Mononuclear cell (primary cell): ENCODE measurements around the gene TIMM8A. TPM values are rescaled to one million over a fixed set of nuclear protein-coding genes. Genes with fewer than 3 reads are reported as not detected.
"Not testable (repeated sequence)": the region's sequence is repeated elsewhere in the genome, so short reads cannot be mapped to it uniquely, and the experiment has no call there.

ENCODE experiments used
- H3K27me3 ChIP-seq: 2 replicates; pipeline ENCODE4 v1.6.0; 2011; ENCODE audit warnings: low read length, control low read depth; ENCODE audit not compliant: insufficient read depth
- H3K4me1 ChIP-seq: 2 replicates; pipeline ENCODE4 v1.5.1; 2011; ENCODE audit warnings: mild to moderate bottlenecking, low read length, control low read depth; ENCODE audit not compliant: insufficient read depth
- H3K4me3 ChIP-seq: 2 replicates; pipeline ENCODE4 v1.5.1; 2011; ENCODE audit warnings: mild to moderate bottlenecking, low read length, moderate library complexity
- H3K9me3 ChIP-seq: 2 replicates; pipeline ENCODE4 v1.5.1; 2011; ENCODE audit warnings: low read depth, mild to moderate bottlenecking, control low read depth, low read length
- total RNA-seq: library from RNA; depleted of rRNA; stranded (reverse); fragments of >200 nt; gene quantifications from one replicate; pipeline ENCODE4 v1.2.3, GENCODE V29; 2012

The TIMM8A gene
- total RNA-seq, 1 donor: 1.8 TPM

GRCh38 chrX:101370888-101371504 is 22.5 kb upstream of the TIMM8A start:
- no peaks in the 10 kb centered on the region for H3K4me1 ChIP-seq
- no peaks in the 10 kb centered on the region for H3K9me3 ChIP-seq
- no peaks in the 10 kb centered on the region for H3K27me3 ChIP-seq
- H3K4me3 ChIP-seq: no peak overlapping the region

GRCh38 chrX:101369687-101370086 is 21.1 kb upstream of the TIMM8A start:
- Histone ChIP-seq H3K4me3 (no peak overlapping the region), H3K9me3 (no peaks in the 10 kb centered on the region), H3K4me1 (no peaks in the 10 kb centered on the region), H3K27me3 (no peaks in the 10 kb centered on the region)

- Histone ChIP-seq H3K9me3 (no peaks in the 10 kb centered on the region), H3K27me3 (no peaks in the 10 kb centered on the region), H3K4me3 (no peak overlapping the region), H3K4me1 (no peaks in the 10 kb centered on the region)
These were observed 20.3 kb upstream of the TIMM8A start for GRCh38 chrX:101368800-101369199.

GRCh38 chrX:101365301-101365795 is 16.8 kb upstream of the TIMM8A start:
- Histone ChIP-seq H3K4me1 (no peaks in the 10 kb centered on the region), H3K27me3 (no peaks in the 10 kb centered on the region), H3K4me3 (no peak overlapping the region)

GRCh38 chrX:101362757-101363156 is 14.2 kb upstream of the TIMM8A start:
- no peaks in the 10 kb centered on the region for H3K27me3 ChIP-seq
- no peaks in the 10 kb centered on the region for H3K9me3 ChIP-seq
- H3K4me1 ChIP-seq: no peaks in the 10 kb centered on the region
- H3K4me3 ChIP-seq: no peak overlapping the region

More at GRCh38 chrX:101365301-101365795, 16.8 kb upstream of the TIMM8A start:
- H3K9me3 ChIP-seq: no peaks in the 10 kb centered on the region

- no peak overlapping the region for H3K4me3 ChIP-seq
These were observed 13.6 kb upstream of the TIMM8A start for GRCh38 chrX:101362116-101362515.

GRCh38 chrX:101360390-101360789 is 11.8 kb upstream of the TIMM8A start:
- Histone ChIP-seq H3K27me3 (no peaks in the 10 kb centered on the region), H3K4me1 (no peaks in the 10 kb centered on the region)

More at GRCh38 chrX:101362116-101362515, 13.6 kb upstream of the TIMM8A start:
- Histone ChIP-seq H3K9me3 (no peaks in the 10 kb centered on the region), H3K27me3 (no peaks in the 10 kb centered on the region), H3K4me1 (no peaks in the 10 kb centered on the region)

GRCh38 chrX:101359966-101360365 is 11.4 kb upstream of the TIMM8A start:
- Histone ChIP-seq H3K4me1 (no peaks in the 10 kb centered on the region), H3K27me3 (no peaks in the 10 kb centered on the region), H3K9me3 (no peaks in the 10 kb centered on the region), H3K4me3 (no peak overlapping the region)

More at GRCh38 chrX:101360390-101360789, 11.8 kb upstream of the TIMM8A start:
- no peak overlapping the region for H3K4me3 ChIP-seq
- no peaks in the 10 kb centered on the region for H3K9me3 ChIP-seq

- Histone ChIP-seq H3K4me3 (no peak overlapping the region), H3K4me1 (no peaks in the 10 kb centered on the region), H3K9me3 (no peaks in the 10 kb centered on the region), H3K27me3 (no peaks in the 10 kb centered on the region)
These were observed 8.7 kb upstream of the TIMM8A start for GRCh38 chrX:101357166-101357795.

- Histone ChIP-seq H3K4me3 (peak overlapping the region; percentile 75), H3K4me1 (peaks cover 20% of the 10 kb centered on the region), H3K9me3 (no peaks in the 10 kb centered on the region), H3K27me3 (no peaks in the 10 kb centered on the region)
These were observed 636 bp upstream of the TIMM8A start for GRCh38 chrX:101349193-101349562.

GRCh38 chrX:101347859-101348451 is 587 bp downstream of the TIMM8A start:
- Histone ChIP-seq H3K4me3 (peak overlapping the region; percentile 75), H3K4me1 (peaks cover 20% of the 10 kb centered on the region), H3K27me3 (no peaks in the 10 kb centered on the region), H3K9me3 (no peaks in the 10 kb centered on the region)

- H3K4me1 ChIP-seq: no peaks in the 10 kb centered on the region
These were observed 10.7 kb downstream of the TIMM8A start for GRCh38 chrX:101337776-101338271.

GRCh38 chrX:101334310-101334709 is 14.2 kb downstream of the TIMM8A start:
- H3K4me3 ChIP-seq, H3K4me1 ChIP-seq, H3K27me3 ChIP-seq, H3K9me3 ChIP-seq: not testable (repeated sequence)

More at GRCh38 chrX:101337776-101338271, 10.7 kb downstream of the TIMM8A start:
- H3K4me3 ChIP-seq: no peak overlapping the region
- no peaks in the 10 kb centered on the region for H3K9me3 ChIP-seq
- H3K27me3 ChIP-seq: no peaks in the 10 kb centered on the region

GRCh38 chrX:101326600-101326999 is 21.9 kb downstream of the TIMM8A start:
- not testable (repeated sequence) for H3K9me3 ChIP-seq, H3K4me3 ChIP-seq, H3K4me1 ChIP-seq, H3K27me3 ChIP-seq

- no peaks in the 10 kb centered on the region for H3K4me1 ChIP-seq
- no peaks in the 10 kb centered on the region for H3K9me3 ChIP-seq
- H3K4me3 ChIP-seq: no peak overlapping the region
- H3K27me3 ChIP-seq: no peaks in the 10 kb centered on the region
These were observed 44.8 kb downstream of the TIMM8A start for GRCh38 chrX:101303790-101304189.
